ENCODE data around the gene SERPINE3. TPM values are rescaled to one million over a fixed set of nuclear protein-coding genes. Genes with fewer than 3 reads are reported as not detected.

The SERPINE3 gene
- polyA plus RNA-seq, 3 donors, result not detected

DNA sequence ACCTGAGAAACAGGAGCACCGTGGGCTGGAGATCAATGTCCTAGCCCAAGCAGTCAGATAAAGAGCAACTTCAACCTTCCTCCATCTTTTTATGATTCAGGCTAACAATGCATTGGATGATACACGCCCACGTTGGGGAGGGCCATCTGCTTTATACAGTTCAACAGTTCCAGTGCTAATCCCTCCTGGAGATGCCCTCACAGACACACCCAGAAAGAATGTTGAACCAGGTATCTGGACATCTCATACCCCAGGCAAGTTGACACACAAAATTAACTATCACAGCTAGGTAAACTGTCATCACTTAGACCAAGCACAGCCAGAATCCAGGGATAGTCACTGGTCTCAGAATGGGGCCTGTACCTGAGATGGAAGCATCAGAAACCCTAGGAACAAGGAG lies 20.6 kb upstream of the SERPINE3 start:
- H3K79me2 ChIP-seq (ENCODE audit: insufficient read depth, low read length), result no peaks in the 10 kb centered on the region
- H3K27me3 ChIP-seq (ENCODE audit: control insufficient read depth in 2 of 2, insufficient read depth in 2 of 2, low read length in 2 of 2), result no peaks in the 10 kb centered on the region

GRCh38 chr13:51321836-51322235 lies 17.7 kb upstream of the SERPINE3 start:
- Mint-ChIP-seq H3K27me3 (ENCODE audit: low read depth in 3 of 3) (peaks cover 0 to 2% (median 0%) of the 10 kb centered on the region in 3 donors), H3K36me3 (no peaks in the 10 kb centered on the region), H3K27ac (no peak overlapping the region), H3K4me3 (no peak overlapping the region), H3K9me3 (no peaks in the 10 kb centered on the region), H3K4me1 (no peaks in the 10 kb centered on the region)
- no peak for DNase-seq
- Histone ChIP-seq H2AFZ (ENCODE audit: insufficient read depth, low read depth, low read length, poor library complexity, severe bottlenecking) (no peak overlapping the region), H3K9ac (ENCODE audit: insufficient read depth, low read length, poor library complexity, severe bottlenecking) (no peak overlapping the region), H3K79me2 (ENCODE audit: insufficient read depth, low read length) (no peaks in the 10 kb centered on the region), H3K4me3 (replicated peaks in 1 of 3; ENCODE audit: low read depth in 2 of 3, low read length in 3 of 3) (no peak overlapping the region), H3K27me3 (ENCODE audit: control insufficient read depth in 2 of 2, insufficient read depth in 2 of 2, low read length in 2 of 2) (no peaks in the 10 kb centered on the region), H3K4me2 (replicated peaks; ENCODE audit: extremely low read depth, low read length, poor library complexity, severe bottlenecking) (no peak overlapping the region), H3K9me3 (replicated peaks in 1 of 2; ENCODE audit: control insufficient read depth in 1 of 2, insufficient read depth in 1 of 2, low read length in 2 of 2) (no peaks in the 10 kb centered on the region), H3K27ac (ENCODE audit: low read depth in 1 of 2, low read length in 2 of 2) (no peak overlapping the region), H4K20me1 (ENCODE audit: insufficient read depth, low read length) (no peaks in the 10 kb centered on the region), H3K4me1 (ENCODE audit: control insufficient read depth in 1 of 2, insufficient read depth in 2 of 2, low read length in 2 of 2) (no peaks in the 10 kb centered on the region), H3K36me3 (replicated peaks in 1 of 2; ENCODE audit: control insufficient read depth in 1 of 2, insufficient read depth in 2 of 2, low read length in 2 of 2) (no peaks in the 10 kb centered on the region)
- intact Hi-C loops (cut with micrococcal nuclease), result no loop called here
- TF ChIP-seq CTCF (IDR thresholded peaks at IDR 0.05), result no peak
- WGBS (ENCODE audit: insufficient coverage), result no CpG with 5 or more reads among the region's 2 CpGs

More for the DNA sequence above, 20.6 kb upstream of the SERPINE3 start:
- Mint-ChIP-seq H3K4me1 (no peaks in the 10 kb centered on the region), H3K36me3 (no peaks in the 10 kb centered on the region), H3K27me3 (ENCODE audit: low read depth in 3 of 3) (peaks cover 2 to 4% (median 3%) of the 10 kb centered on the region in 3 donors), H3K9me3 (no peaks in the 10 kb centered on the region), H3K4me3 (no peak overlapping the region), H3K27ac (no peak overlapping the region)
- no peaks in the 10 kb centered on the region for H3K9me3 ChIP-seq (replicated peaks in 1 of 2; ENCODE audit: control insufficient read depth in 1 of 2, insufficient read depth in 1 of 2, low read length in 2 of 2)
- no peak for DNase-seq
- no peak for TF ChIP-seq CTCF (IDR thresholded peaks at IDR 0.05)
- no peak overlapping the region for H2AFZ ChIP-seq (ENCODE audit: insufficient read depth, low read depth, low read length, poor library complexity, severe bottlenecking)
- intact Hi-C loops (cut with micrococcal nuclease), result no loop called here
- H3K4me1 ChIP-seq (ENCODE audit: control insufficient read depth in 1 of 2, insufficient read depth in 2 of 2, low read length in 2 of 2), result no peaks in the 10 kb centered on the region
- no peak overlapping the region for H3K9ac ChIP-seq (ENCODE audit: insufficient read depth, low read length, poor library complexity, severe bottlenecking)
- H3K36me3 ChIP-seq (replicated peaks in 1 of 2; ENCODE audit: control insufficient read depth in 1 of 2, insufficient read depth in 2 of 2, low read length in 2 of 2), result no peaks in the 10 kb centered on the region
- no peak overlapping the region for H3K27ac ChIP-seq (ENCODE audit: low read depth in 1 of 2, low read length in 2 of 2)
- WGBS (ENCODE audit: insufficient coverage), result 92% methylated on average over 3 of the region's 3 CpGs
- H4K20me1 ChIP-seq (ENCODE audit: insufficient read depth, low read length), result no peaks in the 10 kb centered on the region
- no peak overlapping the region for H3K4me2 ChIP-seq (replicated peaks; ENCODE audit: extremely low read depth, low read length, poor library complexity, severe bottlenecking)
- no peak overlapping the region for H3K4me3 ChIP-seq (replicated peaks in 1 of 3; ENCODE audit: low read depth in 2 of 3, low read length in 3 of 3)

All from CD14-positive monocyte (primary cell).